Small intestine (tissue), 7 donors: Measurements from ENCODE around the gene MARK2. TPM values are rescaled to one million over a fixed set of nuclear protein-coding genes. Genes with fewer than 3 reads are reported as not detected.

Experiments
- DNase-seq, 2 donors: peaks; one replicate each; pipeline versions ENCODE4 v3.0.0 to v3.0.0-alpha.2; 2013
- FAIRE-seq: peaks from 2 replicates; lab custom pipeline; 2012; peaks lifted over from hg19 to GRCh38; lab: Jason Lieb, UNC
- H3K27ac ChIP-seq, 3 donors: one replicate each; pipeline ENCODE4 v1.5.1; 2013; ENCODE audit warnings: low read length in 2 of 3, mild to moderate bottlenecking in 2 of 3, control low read depth in 1 of 3, inconsistent platforms in 1 of 3, low read depth in 1 of 3, moderate library complexity in 1 of 3
- H3K27me3 ChIP-seq, 3 donors: one replicate each; pipeline ENCODE4 v1.6.1; 2013; ENCODE audit warnings: low read length in 3 of 3, inconsistent platforms in 1 of 3; ENCODE audit not compliant: control insufficient read depth in 3 of 3, insufficient read depth in 3 of 3
- H3K36me3 ChIP-seq, 3 donors: one replicate each; pipeline ENCODE4 v1.6.1; 2013; ENCODE audit warnings: low read length in 3 of 3, inconsistent platforms in 1 of 3, low read depth in 1 of 3, mild to moderate bottlenecking in 1 of 3, moderate library complexity in 1 of 3; ENCODE audit not compliant: control insufficient read depth in 3 of 3, insufficient read depth in 2 of 3
- H3K4me1 ChIP-seq, 3 donors: one replicate each; pipeline ENCODE4 v1.6.1; 2013; ENCODE audit warnings: low read length in 2 of 3, inconsistent platforms in 1 of 3, low read depth in 1 of 3, mild to moderate bottlenecking in 1 of 3, moderate library complexity in 1 of 3; ENCODE audit not compliant: control insufficient read depth in 3 of 3, insufficient read depth in 2 of 3
- H3K4me3 ChIP-seq, 3 donors: one replicate each; pipeline ENCODE4 v1.5.1; 2013; ENCODE audit warnings: low read length in 3 of 3, control low read depth in 1 of 3, inconsistent platforms in 1 of 3, low read depth in 1 of 3, mild to moderate bottlenecking in 1 of 3, moderate library complexity in 1 of 3
- H3K9me3 ChIP-seq, 2 donors: one replicate each; pipeline ENCODE4 v1.6.1; 2013; ENCODE audit warnings: low read depth in 1 of 2, low read length in 1 of 2; ENCODE audit not compliant: control insufficient read depth in 2 of 2, insufficient read depth in 1 of 2
- WGBS, 3 donors: extraction: QIAGEN DNeasy Blood & Tissue Kit; methylation state at CpG; one replicate each; pipeline ENCODE4 v1.1.7; 2013; 5-methylcytosine and 5-hydroxymethylcytosine counted together
- polyA plus RNA-seq, 4 donors: library from polyadenylated mRNA; stranded (reverse) in 3 of 4; unstranded in 1 of 4; fragments of 200-250 nt in 3 of 4; fragments of 120-200 nt in 1 of 4; gene quantifications; one replicate each; pipeline versions ENCODE4 v1.2.1 to v1.2.3, GENCODE V29; 2013
- donor health status: healthy with polysubstance abuse.
- donor health status: control.
- donor health status: control.
- donor health status: Bipolar disorder and iron deficiency.
- donor health status: healthy.

MARK2 gene
- polyA plus RNA-seq, 4 donors: 25.9 to 44.8 (median 28.1) TPM

DNA sequence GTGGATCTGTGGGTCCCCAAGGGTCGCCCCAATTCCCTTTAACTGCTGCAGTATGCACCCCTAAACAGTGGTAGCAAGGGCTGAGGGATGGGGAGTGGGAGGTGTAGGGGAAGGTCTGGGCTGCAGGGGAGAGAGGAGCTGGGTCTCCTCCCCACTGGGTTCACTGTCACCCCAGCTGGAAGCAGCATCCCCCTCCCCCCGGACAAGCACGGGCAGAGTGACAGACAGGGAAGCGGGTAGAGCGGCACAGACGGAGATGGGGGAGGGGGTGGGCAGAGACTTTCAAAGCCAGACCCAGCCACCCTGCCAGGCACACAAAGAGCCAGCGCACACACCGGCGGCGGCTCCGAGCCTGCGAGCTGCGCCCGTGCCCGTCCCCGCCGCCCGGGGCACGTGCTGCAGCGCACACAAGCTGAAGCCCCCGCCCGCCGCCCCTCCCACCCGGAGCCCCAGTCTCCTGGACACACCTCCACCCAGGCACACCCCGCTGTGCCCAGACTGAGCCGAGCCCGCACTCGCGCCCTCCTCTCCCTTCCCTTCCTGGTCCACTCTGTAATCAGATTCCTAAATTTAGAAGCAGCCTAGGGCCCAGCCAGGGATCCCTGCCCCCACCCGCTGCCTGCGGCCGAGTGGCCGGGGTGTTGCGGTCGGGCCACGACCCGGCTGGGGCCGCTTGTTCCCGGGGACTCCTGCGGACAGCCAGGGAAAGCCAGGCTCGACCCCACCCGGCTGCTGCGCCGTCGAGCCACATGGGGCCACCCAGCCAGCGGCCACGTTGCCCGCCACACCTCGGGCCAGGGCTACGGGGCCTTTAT, 79.0 kb downstream of the MARK2 start:
- Histone ChIP-seq H3K9me3 (peaks cover 0 to 3% of the 10 kb centered on the region in 2 donors), H3K4me3 (peak overlapping the region in 2 of 3 donors; percentile 38 to 65), H3K4me1 (peaks cover 2 to 62% (median 10%) of the 10 kb centered on the region in 3 donors), H3K27ac (peak overlapping the region in 2 of 3 donors; percentile 77 to 91), H3K36me3 (peaks cover 0 to 16% (median 0%) of the 10 kb centered on the region in 3 donors), H3K27me3 (peaks cover 0 to 3% (median 0%) of the 10 kb centered on the region in 3 donors)
- WGBS, 3 donors: 8 to 13% (median 11%) methylated on average over 42 to 50 of the region's 50 CpGs
- DNase-seq (peak in 1 of 2 donors; percentile 40), FAIRE-seq (no peak)

DNA sequence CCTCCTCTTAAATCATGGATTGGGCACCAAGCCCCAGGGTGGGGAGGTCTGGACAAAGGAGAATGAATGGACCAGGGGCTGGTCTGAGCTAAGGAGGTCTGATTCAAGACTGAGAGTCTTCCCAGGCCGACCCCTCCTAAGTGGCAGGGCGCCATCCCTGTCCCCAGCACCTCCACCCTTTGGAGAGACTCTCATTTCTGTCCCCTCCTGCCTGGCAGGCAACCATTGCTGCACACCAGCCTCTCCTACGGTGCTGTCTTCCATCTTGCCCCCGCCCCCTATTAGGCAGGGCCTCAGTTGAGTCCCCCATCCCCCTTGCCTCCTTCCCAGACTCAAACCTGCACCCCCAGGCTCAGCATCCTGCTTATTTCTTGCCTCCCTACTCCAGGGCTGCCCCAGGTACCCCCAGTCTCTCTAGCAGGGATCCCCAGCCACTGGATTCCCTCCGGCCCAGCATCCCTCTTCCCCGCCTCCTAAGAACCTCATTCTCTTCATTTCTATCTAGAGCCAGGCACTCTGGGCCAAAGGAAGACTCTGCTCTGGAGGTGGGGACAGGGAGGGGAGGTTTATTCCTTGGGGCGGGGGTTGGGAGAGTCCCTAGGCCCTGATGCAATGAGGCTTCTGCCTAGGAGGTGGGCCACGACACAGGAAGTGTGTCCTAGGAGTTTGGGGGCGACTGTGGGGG, 79.7 kb downstream of the MARK2 start:
- 36 to 51% (median 45%) methylated on average over 9 of the region's 9 CpGs for WGBS, 3 donors
- Histone ChIP-seq H3K4me1 (peaks cover 2 to 62% (median 10%) of the 10 kb centered on the region in 3 donors), H3K36me3 (peaks cover 0 to 14% (median 0%) of the 10 kb centered on the region in 3 donors), H3K4me3 (peak overlapping the region in 1 of 3 donors; percentile 17), H3K27ac (peak overlapping the region; percentile 77 to 95 (median 91)), H3K27me3 (peaks cover 0 to 3% (median 0%) of the 10 kb centered on the region in 3 donors), H3K9me3 (peaks cover 0 to 3% of the 10 kb centered on the region in 2 donors)
- FAIRE-seq: no peak
- DNase-seq: peak; percentile 35 to 60

DNA sequence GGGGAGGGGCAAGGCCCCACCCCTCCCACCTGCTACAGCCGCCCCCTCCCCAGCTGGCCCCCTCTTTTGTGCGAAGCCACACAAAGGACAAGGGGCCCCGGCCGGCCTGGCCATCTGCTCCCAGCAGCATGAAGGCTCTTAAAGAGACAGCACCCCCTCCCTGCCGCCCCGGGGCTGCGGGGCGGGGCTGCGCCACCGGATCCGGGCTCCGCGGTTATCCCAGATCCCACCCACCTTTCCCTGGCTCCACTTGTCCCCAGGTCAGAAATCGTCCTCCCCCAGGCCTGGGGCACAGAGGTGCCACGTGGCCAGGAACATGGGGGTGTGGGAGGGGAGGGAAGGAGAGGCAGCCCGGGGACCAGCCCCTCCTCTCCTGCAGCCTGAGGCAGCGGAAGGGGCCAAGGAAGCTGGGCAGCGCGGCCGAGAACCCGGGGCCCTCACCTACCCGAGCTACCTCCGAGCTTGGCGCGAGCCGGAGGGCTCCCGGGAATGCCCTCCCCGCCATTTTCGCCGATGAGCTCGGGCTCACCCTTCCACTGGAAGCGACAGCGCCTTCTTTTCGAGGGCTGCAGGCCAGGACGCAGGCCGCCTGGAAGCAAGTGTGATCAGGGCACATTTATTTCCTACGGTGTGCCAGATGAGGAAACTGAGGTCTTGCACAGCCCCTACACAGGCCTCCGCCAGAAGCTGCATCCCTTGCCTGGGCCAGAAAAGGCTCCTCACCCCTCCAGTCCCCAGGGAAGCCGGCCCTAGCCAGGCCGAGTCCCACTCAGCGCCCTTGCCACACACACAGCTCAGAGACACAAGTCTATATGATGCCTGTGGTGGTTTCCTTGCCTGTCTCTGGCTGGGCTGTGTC, 80.6 kb downstream of the MARK2 start:
- Histone ChIP-seq H3K4me1 (peaks cover 2 to 62% (median 10%) of the 10 kb centered on the region in 3 donors), H3K27ac (peak overlapping the region; percentile 77 to 95 (median 91)), H3K27me3 (peaks cover 0 to 3% (median 0%) of the 10 kb centered on the region in 3 donors), H3K36me3 (peaks cover 0 to 6% (median 0%) of the 10 kb centered on the region in 3 donors), H3K9me3 (peaks cover 0 to 3% of the 10 kb centered on the region in 2 donors), H3K4me3 (peak overlapping the region in 2 of 3 donors; percentile 17 to 29)
- 12 to 18% (median 16%) methylated on average over 31 to 41 of the region's 41 CpGs for WGBS, 3 donors
- DNase-seq: peak; percentile 65 to 81
- no peak for FAIRE-seq

DNA sequence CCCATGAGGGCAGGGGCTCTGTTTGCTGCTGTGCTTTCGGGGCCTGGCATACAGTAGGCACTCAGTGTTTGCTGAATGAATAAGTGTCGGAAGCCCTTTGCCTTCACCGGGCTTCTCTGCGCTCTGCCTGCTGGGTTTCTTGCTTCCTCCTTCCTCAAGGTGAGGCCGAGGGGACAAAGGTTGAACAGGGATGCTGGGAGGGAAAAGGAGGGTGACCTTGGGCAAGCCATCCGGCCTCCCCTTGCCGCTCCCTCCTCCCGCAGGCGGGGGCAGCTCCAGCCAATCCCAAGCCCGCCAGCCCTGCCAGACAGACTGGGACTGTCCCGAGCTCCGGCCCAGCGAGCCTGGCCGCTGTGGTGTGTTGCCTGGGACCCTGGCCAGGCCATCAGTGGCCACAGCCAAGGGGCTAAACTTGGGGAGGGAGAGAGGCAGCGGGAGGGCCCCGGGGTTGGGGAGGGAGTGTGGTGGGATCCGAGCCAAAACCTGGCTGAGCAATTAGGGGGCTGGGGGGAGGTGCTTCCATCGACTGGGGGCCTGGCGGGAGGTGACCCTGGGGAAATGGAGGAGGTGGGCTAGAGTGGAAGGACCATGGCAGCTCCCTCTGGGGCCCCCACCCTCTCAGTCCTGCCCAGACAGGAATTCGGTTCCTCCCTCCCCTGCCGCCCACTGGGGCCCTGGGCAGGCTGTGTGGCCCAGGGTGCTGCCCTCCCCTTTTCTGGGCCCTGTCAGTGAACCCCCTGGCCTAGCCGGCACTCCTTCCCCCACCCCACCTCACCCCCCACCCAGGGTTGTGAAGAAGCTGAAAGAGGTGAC, 81.4 kb downstream of the MARK2 start:
- peak overlapping the region in 2 of 3 donors; percentile 18 to 29 for H3K4me3 ChIP-seq
- DNase-seq: peak; percentile 94 to 98
- peaks cover 0 to 3% of the 10 kb centered on the region in 2 donors for H3K9me3 ChIP-seq

DNA sequence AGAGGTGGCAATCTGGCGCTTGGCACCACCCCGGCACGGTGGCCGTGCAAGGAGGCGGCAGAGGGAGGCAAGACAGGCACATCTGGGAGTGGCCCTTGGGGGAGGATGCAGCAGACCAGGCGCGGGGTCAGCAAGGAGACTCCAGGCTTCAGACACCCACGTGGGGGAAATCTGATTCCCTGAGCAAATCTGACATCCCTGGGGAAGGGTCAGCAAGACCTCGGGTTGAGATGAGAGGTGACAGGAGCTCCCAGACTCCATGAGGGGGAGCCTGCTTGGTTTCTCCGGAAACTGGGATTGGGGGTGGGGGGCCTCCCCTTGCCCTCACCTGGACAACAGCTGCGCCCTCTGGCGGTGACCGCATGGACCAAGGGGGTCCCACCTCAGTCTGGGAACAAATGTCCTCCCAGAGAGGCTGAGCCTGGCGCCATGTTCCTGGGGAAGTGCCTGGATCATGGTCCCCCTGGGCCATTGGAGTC, 82.1 kb downstream of the MARK2 start:
- FAIRE-seq: no peak
- 45 to 73% (median 73%) methylated on average over 14 of the region's 14 CpGs for WGBS, 3 donors
- peaks cover 2 to 53% (median 10%) of the 10 kb centered on the region in 3 donors for H3K4me1 ChIP-seq

More for the DNA sequence above, 81.4 kb downstream of the MARK2 start:
- Histone ChIP-seq H3K27ac (peak overlapping the region; percentile 77 to 95 (median 91)), H3K27me3 (peaks cover 0 to 3% (median 0%) of the 10 kb centered on the region in 3 donors), H3K36me3 (no peaks in the 10 kb centered on the region), H3K4me1 (peaks cover 2 to 57% (median 10%) of the 10 kb centered on the region in 3 donors)
- FAIRE-seq: no peak
- 12 to 33% (median 21%) methylated on average over 18 to 22 of the region's 22 CpGs for WGBS, 3 donors

DNA sequence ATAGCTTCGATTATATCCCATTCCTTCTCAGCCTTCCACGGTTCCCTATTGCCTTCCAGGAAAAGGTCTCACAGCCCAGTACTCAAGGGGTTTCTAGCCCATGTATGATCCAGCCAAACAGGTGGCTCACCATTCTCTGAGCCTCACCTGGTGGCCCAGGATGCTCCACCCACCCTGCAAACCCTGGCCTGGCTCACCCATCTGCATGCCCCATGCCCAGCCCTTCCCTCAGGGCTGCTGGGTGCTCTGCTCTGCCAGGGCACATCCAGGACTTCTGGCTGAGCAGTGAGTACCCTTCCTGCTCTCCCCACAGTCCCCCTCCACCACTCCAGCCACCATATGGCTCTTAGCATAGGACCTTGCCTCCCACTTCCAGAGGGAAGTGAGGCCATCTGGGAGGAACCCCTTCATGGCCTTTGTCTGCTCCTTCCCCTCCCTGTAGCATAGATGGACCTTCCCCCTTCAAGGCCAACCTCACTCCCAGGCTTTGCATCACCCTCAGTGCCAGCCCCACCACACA, 83.8 kb downstream of the MARK2 start:
- Histone ChIP-seq H3K27me3 (no peaks in the 10 kb centered on the region), H3K36me3 (no peaks in the 10 kb centered on the region), H3K4me3 (no peak overlapping the region), H3K4me1 (peaks cover 2 to 41% (median 6%) of the 10 kb centered on the region in 3 donors), H3K27ac (no peak overlapping the region), H3K9me3 (peaks cover 0 to 3% of the 10 kb centered on the region in 2 donors)
- DNase-seq (peak; percentile 36 to 40), FAIRE-seq (no peak)
- WGBS, 3 donors: 63 to 81% (median 72%) methylated on average over 2 of the region's 2 CpGs

More for the DNA sequence above, 82.1 kb downstream of the MARK2 start:
- DNase-seq: peak in 1 of 2 donors; percentile 50
- H3K36me3 ChIP-seq: no peaks in the 10 kb centered on the region
- peaks cover 0 to 3% of the 10 kb centered on the region in 2 donors for H3K9me3 ChIP-seq
- H3K4me3 ChIP-seq: no peak overlapping the region
- no peaks in the 10 kb centered on the region for H3K27me3 ChIP-seq
- peak overlapping the region in 1 of 3 donors; percentile 43 for H3K27ac ChIP-seq

DNA sequence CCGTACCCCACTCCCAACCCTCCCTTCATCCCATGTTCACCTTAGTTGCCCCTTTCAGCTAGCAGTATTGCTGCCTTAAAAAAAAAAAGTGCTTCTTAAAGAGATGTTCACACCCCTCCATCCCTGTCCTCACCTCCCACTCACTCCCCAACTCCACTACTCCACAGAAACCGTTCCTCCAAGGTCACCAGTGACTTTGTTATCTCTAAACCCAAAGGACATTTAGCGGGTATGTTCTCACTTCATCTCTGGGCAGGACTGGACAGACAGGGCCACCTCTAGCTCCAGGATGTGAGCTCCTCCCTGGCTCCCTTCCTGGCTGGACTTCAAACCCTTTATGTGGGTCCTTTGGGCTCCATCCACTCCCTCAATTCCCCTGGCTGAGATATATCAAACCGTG, 84.4 kb downstream of the MARK2 start:
- peaks cover 0 to 3% of the 10 kb centered on the region in 2 donors for H3K9me3 ChIP-seq
- FAIRE-seq (no peak), DNase-seq (no peak)
- H3K36me3 ChIP-seq: no peaks in the 10 kb centered on the region
- H3K27me3 ChIP-seq: no peaks in the 10 kb centered on the region
- WGBS, 3 donors: 25 to 50% (median 40%) methylated on average over 4 of the region's 4 CpGs
- no peak overlapping the region for H3K27ac ChIP-seq
- peaks cover 2 to 36% (median 4%) of the 10 kb centered on the region in 3 donors for H3K4me1 ChIP-seq
- H3K4me3 ChIP-seq: no peak overlapping the region
